ENCODE results near the gene ARSB.
"Not testable (repeated sequence)": the region's sequence is repeated elsewhere in the genome, so short reads cannot be mapped to it uniquely, and the experiment has no call there.

Gene ARSB

DNA sequence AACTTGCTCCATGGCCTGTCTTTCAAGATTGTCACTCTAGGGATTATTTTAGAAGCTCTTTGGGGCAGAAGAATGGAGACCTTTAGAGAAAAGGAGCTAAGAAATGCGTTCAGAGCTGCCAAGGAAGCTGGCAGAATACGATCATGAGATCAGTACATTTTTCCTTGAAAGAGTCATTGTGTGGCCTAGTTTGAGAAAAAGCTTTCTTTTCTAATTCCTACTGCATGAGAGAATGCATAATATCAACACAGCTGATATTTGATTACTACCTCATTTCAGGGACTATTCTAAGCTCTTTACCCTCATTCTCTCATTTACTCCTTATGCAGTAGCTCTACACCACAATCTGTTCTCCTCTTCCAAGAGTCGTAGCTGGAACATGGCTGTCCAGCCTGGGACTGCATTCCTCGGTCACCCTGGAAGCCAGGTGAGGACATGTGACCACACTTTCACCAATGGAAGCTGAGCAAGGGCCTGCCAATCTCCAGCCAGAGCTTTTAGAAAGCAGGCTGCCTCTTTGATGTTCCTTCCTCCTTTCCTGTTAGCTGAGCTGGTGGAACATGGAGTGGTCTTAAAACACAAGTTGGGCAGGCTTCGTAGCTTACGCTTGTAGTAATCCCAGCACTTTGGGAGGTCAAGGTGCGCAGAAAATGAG is 237.3 kb downstream of the ARSB start:
- no peak for DNase-seq (ENCODE audit: low spot score)

DNA sequence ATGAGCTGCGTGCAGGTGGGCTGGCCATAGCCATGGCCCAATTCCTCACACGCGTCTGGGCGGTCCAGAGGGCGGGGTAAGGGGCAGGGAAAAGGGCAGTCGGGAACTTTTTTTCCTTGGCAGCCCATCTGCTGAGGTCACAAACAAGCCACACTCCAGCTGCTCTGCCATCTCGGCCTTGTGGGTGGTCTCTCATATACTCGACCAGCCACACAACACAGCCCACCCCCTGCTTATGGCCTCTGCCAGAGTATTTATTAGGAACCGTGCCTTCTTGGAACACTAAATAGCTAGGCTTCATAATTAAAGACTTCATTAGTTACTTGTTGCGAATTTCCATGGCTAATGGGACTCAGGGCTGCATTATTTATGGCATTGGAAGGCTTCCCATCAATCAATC is 238.1 kb downstream of the ARSB start:
- no peak for DNase-seq (ENCODE audit: low spot score)

DNA sequence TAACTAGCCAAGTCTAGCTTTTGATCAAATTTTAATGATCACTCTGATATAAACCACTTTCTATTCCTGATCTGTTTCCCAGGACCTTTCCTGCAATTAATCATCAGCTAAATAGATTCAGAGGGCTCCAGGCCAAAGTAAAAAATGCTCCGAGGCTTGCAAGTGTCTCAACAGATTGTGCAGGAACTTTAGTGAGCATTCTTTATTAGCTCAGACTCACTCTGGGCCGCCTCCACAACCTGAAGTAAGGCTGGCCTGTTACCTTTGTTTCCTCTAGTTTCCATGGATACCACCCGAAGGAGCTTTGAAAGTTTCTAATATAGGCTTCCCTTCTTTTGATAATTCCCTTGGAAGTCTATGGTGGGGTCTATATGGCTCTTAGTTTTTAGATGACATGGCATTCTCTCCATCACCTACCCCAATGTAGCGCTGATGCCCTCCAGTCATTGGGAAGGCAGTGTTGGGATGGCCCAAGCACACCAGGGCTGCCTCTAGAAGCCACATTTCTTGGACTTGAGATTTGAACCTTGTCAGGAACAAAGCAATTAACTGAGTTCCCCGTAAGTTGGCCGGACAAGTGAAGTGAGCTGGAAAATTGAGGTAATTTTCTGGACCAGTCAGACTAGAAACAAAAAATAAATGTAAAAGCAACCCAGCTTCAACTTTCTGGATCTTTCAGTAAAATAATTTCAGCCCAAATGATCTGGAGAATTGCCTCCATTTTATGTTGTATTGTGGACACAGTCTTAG is 238.9 kb downstream of the ARSB start:
- DNase-seq (ENCODE audit: low spot score) = no peak

DNA sequence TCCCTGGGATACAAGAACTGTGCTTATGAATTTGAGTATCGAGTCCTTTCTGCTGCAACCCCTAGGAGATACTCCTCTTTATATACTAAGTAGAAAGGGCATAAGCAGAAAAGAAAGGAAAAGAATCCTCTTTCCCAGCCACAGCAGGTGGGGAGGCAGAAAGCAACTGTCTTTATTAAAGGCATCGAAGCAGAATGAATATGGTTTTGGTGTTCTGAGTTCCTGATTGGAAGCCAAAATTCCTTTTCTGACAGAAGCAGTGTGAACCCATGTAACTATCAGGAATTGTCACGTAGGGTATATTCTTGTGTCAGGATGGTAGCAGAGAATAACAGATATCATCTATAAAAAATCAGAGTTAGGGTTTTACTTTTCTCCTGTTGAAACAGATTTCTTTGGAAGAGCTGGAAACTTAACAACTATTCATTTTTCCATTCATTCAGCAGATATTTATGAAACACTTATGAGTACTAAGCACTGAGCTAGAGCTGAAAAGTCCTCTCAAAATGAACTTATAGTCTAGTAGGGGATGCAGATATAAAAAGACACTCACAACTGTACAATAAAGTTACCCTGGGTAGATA is 240.1 kb downstream of the ARSB start:
- no peak for DNase-seq (ENCODE audit: low spot score)

DNA sequence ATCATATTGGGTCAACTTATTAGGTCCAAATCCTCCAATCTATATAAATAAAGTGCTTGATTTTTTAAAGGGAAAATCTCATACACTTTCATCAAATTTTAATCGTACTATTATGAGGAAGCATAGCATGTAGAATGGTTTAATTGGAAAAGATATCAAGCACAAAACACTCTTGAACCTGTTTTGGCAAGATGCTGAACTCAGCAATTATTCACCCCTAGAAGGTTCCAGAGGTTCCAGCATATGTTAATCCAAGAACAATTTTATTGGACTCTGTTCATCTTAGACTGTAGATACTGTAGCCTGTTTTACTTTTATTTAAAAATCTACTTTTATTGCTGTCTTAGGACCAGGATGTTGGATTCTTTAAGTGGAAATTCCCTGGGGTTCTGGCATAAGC is 244.1 kb downstream of the ARSB start:
- DNase-seq (ENCODE audit: low spot score) = no peak

DNA sequence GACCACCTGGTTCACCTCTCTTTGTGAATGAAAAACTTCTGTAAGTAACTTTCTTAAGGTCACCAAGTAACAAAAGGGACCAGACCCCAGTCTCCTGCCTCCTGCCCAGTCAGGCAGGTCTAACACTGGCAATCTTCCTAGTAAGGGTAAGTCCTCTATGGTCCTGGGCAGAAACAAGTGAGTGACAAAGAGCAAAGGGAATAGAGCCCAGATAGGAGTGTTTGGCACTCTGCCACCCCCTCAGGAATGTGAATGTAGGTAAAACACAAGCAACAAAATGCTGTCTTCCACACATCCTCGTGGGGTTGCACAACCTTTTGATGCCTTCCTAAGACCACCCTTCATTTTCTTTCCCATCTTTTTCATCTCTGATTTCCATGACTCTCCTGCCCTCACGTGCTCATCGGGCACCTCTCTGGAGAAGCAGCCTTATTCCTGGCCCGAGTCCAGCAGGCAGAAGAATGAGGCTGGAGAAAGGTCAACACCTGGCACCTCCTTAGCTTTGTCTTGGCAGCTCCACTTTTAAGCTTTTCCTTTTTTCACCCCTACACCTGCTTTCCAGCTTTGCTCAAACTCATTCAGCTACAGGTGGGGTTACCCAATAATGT is 246.3 kb downstream of the ARSB start:
- DNase-seq (ENCODE audit: low spot score) = no peak

DNA sequence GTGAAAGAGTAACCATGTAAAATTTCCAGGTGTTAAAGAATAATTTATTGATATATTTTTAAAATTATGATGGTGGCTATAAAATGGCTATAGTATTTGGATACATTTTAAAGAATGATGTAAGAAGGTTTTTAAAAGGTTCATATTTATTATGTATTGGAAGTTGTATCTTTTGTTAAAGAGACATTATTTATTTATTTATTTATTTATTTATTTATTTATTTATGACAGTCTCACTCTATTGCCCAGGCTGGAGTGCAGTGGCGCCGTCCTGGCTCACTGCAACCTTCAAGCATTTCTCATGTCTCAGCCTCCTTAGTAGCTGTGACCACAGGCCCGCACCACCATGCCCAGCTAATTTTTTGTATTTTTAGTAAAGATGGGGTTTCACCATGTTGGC is 247.0 kb downstream of the ARSB start:
- no peak for DNase-seq (ENCODE audit: low spot score)

DNA sequence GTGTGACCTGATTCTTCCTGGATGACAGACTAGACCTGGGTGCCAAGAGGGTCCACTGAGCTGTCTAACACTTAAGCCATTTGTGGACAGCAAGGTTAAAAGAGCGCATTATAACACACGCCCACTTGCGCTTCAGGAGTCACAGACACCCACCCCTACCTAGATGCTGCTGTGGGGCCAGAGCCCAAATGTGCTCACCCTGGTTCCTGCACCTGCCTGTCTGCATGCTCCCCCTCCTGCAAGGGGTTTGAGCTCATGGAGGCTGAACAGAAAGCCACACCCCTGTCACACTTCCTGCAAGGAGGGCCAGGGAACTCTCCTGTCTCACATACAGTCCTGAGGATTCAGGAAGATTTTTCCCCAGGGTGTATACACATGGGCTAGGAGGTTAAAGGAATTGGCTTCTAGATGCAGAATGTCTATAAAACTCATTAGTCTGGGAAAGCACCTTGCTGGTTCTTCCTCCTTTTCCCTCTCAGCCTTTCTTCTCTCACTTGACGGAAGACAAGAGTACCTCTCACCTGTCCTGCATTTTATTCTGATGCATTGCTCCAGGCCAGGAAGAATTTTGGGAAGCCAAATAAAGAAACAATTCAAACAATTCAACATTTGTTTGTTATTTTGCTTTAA is 249.2 kb downstream of the ARSB start:
- DNase-seq (ENCODE audit: low spot score) = no peak

DNA sequence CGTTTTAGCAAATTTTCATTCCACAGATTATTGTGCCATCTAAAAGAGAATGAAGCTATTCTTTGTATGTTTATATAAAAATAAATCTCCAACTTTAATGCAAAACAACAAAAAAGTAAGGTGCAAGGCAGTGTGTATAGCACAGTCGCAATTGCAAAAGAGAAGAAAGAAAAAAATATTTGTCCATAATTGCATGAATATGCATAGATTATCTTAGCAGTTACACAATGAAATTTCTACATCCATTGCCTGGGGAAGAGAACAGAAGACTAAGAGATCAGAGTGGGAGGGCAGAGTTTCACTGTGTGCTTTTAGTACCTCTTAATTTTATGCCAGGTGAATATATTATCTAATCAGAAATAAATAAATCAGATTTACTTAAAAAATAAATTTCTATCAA is 250.2 kb downstream of the ARSB start:
- no peak for DNase-seq (ENCODE audit: low spot score)

DNA sequence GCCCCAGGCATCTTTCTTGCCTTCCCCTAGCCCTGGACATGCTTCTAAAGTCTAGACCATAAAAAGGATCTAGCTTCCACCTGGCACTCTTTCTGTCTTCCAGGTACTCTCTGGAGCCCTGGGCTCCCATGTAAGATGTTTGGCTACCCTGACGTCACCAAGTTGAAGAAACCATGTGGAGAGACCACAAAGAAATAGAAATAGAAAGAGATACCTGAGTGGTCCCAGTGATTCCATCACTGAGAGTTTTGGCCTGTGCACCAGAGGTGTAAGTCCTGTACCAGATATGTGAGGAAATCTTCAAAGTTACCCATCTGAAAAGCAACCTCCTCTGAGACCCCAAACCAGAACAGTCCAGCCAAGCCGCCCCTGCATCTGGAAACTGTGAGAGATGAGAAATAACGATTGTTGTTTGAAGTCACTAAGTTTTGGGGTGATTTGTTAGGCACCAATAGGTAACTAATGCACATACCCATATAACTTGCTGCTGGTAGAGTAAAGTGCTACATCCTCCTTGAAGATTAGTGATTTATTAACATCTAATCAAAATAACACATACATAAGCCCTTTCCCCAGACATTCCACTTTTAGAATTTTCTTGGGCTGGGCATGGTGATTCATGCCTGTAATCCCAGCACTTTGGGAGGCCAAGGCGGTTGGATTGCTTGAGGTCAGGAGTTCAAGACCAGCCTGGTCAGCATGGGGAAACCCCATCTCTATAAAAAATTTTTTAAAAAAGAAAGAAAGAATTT is 250.8 kb downstream of the ARSB start:
- no peak for DNase-seq (ENCODE audit: low spot score)

DNA sequence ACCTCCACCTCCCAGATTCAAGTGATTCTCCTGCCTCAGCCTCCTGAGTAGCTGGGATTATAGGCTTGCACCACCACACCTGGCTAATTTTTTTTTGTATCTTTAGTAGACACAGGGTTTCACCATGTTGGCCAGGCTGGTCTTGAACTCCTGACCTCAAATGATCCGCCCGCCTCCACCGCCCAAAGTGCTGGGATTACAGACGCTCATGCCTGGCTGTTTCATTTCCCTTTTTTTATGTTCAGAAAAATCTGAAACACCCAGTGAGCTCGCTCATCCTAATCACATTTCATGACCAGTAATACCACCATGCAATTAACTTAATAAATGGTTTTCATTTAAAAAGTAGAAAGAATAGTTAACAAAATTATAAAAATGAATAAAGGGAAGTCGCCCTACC is 252.4 kb downstream of the ARSB start:
- not testable (repeated sequence) for DNase-seq (ENCODE audit: low spot score)

DNA sequence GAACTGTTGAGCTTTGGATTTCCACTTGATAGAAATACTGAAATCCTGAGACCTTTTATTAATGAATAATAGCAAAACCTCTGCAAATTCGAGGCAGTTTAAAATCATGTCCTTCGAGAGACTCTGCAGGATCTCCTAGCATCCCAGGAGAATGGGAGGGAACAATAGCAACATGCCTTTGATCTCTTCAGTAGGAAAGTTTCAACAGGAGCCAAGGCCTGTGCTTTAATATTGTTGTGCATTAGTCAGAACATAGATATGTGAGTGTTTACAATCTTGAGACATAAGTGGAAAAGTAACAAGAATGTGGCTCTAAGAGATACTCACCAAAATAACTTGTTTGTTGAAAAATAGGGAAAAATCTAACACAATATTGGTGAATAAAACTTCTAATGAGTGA is 253.2 kb downstream of the ARSB start:
- no peak for DNase-seq (ENCODE audit: low spot score)

DNA sequence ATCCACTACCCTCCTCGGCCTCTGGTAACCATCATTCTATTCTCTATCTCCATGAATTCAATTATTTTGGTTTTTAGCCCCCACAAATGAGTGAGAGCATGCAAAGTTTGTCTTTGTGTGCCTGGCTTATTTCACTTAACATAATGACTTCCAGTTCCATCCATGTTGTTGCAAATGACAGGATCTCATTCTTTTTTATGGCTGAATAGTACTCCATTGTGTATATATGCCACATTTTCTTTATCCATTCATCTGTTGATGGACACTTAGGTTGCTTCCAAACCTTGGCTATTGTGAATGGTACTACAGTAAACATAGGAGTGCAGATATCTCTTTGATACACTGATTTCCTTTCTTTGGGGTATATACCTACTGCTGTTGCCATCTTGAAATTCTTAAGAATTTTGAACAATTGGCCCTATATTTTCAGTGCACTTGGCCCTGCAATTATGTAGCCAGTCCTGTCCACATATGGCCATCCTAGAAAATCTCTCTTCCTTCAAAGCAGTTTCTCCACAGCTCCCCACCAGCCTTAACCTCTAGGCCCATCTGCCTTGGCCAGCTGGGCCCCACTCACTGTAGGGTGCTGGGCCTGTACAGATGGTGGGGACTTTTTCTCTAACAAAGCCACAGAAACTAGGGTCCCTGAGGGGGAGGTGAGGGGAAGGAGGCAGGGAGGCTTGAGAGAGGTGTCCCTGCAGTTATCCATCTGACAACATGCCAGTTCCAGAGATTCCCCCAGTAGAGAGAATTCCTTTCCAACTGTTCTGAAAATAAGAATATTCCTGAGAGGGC is 254.6 kb downstream of the ARSB start:
- DNase-seq (ENCODE audit: low spot score) = no peak

DNA sequence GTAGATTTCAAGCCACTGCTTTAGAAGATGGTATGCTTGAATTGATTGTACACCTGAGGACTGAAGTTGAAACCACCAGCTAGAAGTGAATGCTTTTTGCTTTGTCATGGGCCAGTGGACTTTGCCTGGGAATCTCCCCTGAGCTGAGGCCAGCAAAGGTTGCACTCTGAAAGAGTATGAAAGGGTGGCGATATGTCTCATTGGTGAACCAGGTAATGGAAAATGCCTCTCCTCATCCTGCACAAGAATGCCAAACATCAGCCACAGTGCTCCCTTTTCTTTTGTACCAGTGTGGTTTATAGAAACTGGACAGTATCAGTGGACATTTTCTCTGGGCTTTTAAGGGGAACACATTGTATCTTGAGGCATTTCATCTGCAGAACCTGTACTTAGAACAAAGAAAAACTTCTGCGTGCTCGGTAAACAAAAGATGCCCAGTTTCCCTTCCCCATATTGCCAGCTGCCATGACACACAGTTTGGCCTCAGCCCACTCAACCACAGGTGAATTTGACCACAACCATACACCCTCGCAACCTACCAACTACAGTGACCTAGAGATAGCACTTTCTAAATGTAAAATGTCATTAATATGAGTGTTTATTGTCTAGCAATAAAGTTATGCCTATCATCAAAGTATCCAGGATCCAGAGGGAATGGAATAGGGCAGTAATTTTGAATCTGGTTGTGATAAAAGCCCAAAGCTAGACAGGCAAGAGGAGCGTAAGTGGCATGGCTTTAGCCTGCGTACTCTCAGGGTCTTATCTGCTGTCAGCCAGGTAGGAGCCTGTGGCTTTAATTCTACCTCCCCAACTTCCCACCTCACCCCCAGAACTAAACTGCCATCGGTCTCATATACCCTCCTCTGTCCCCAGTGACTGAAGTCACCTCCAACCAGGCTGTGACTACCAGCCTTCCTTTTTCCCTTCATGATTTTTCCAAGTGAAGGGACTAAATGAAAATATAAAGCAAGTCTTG is 257.0 kb downstream of the ARSB start:
- peak; percentile 43 for DNase-seq (ENCODE audit: low spot score)

Measured in NAMALWA (cell line).